ENCODE results near the gene TUSC2. TPM values are rescaled to one million over a fixed set of nuclear protein-coding genes. Genes with fewer than 3 reads are reported as not detected.

The TUSC2 gene
- total RNA-seq, 1 experiment from 2014 or later: 29.1 TPM

DNA sequence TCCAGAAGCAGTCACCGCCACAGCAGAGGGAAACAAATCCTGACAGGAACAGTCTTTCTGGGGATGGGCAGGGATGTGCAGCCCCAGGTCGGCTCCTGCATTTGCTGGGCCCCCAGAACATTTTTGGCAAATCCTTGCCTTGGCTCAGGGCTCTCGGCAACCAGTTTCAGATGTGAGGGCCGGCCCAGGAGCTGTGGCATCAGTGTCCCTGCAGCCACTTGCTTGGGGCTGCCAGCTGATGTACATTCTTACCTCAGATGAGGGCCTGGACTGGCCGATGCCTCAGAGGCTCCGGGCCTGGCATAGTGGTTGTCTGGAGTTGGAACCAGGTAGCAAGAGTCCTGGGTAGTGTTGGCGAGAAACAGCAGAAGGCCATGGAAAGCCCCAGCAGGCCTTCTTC lies 26.8 kb upstream of the TUSC2 start:
- no peak for DNase-seq (ENCODE audit: low spot score)

DNA sequence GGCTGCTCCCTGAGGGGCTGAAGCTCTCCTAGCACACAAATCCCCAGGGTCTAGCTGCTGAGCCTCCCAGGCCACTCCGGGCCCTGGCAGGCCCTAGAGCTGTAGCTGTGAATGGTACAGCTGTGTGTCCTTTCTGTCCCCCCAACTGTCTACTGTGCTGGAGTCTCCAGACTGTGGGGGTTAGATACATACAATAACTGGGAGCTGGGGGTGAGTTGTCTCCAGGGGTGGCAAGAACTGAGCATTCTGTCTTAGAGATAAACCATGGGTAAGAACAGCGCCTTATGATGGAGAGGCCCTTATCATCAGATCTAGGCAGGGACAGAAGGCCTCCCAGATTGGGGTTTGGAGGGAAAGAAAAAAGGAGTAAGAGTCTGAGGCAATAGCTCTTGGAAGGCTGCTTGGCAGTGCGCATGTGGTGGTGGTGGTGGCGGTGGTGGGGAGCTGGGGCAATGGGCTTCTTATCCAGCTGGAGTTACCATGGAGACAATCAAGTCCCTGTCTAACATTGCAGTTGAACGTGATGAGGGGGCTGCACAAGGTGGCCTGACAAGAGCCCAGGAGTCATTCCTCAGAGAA lies 26.3 kb upstream of the TUSC2 start:
- DNase-seq (ENCODE audit: low spot score): no peak

DNA sequence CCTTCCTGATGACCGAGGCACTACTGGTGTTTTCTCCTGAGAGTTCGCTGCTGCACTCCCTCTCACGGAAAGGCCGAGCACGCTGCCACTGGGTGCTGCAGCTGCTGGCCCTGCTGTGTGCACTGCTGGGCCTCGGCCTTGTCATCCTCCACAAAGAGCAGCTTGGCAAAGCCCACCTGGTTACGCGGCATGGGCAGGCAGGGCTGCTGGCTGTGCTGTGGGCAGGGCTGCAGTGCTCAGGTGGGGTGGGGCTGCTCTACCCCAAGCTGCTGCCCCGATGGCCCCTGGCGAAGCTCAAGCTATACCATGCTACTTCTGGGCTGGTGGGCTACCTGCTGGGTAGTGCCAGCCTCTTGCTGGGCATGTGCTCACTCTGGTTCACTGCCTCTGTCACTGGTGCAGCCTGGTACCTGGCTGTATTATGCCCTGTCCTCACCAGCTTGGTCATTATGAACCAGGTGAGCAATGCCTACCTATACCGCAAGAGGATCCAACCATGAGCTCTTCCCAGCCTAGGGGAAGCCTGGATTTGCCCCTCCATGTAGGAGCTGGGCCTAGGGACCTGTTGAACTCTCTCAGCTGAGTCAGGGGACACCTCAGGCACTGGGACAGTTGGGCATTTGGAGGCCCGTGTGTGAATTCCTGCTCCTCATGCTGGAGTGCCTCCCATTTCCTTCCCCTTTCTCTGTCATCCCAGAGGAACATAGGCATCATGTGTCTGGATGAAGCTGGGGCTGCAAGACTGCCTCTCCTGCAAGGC lies 25.4 kb upstream of the TUSC2 start:
- no peak for DNase-seq (ENCODE audit: low spot score)

DNA sequence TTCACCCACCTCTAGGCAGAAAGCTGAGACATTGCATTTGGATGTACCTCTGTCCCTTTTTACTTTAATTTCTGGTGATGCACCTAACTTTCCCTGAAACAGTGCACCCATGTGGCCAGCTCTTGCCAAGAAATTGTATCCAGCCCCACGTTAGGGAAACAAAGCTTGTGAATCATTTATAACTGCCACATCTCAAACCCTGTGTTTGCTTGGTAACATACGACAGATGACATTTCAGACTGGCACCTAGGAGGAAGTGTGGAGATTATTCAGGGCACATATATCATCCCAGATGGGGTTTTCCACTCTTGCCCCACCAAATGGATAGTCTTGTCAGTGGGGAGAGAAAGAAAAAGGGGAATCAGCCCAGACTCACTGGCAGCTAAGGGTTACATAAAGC lies 24.8 kb upstream of the TUSC2 start:
- no peak for DNase-seq (ENCODE audit: low spot score)

GRCh38 chr3:50351323-50351697 lies 23.3 kb upstream of the TUSC2 start:
- no peak for DNase-seq (ENCODE audit: low spot score)

- peak; percentile 86 for DNase-seq (ENCODE audit: low spot score)
These were observed 22.7 kb upstream of the TUSC2 start, which contains the start of the genes CYB561D2 and NPRL2 for GRCh38 chr3:50350527-50351322. Gene CYB561D2, plus strand, starts transcription at chr3:50350862. Its CDS starts 572 bp downstream, at chr3:50351434. Gene NPRL2, minus strand, starts transcription at chr3:50350775. Its CDS starts 123 bp downstream, at chr3:50350652.

DNA sequence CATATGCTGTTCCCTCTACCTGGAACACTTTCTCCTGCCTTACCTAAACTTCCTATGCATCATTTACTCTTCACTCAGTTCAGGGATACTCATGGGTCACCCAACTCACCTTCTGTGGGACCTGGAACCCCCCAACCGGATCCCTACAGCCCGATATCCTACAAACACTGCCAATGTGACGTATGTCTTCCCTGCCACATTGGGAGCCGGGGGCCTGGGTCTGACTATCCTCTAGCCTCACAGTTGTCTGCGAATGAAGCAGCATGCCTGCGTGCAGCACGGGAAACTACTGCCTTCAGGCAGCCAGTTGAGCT lies 22.1 kb upstream of the TUSC2 start:
- no peak for DNase-seq (ENCODE audit: low spot score)

DNA sequence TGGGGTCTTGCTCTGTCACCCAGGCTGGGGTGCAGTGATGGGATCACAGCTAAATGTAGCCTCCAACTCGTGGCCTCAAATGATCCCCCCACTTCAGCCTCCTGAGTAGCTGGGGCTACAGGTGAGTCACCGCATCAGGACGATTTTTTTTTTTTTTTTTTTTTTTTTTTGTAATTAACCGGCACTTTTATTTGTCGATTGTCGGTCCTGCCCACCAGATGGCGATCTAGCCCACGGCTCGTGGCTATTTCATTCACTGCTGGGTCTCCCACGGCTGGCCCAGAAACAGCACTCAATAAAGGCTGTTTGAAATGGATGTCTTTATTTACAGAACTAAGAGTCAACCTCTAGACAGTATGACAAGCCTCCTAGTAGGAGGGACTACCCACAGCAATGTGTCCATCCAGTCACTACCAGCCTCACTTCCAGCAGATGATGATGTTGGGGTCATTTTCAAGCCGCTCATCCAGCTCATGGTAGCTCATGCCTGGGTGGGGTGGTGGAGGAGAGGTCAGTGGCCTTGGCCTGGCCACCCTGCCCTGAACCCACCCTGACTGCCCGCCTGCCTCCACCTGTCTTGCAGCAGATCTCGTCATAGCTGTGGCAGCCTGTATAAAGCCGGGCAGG lies 19.3 kb upstream of the TUSC2 start:
- DNase-seq (ENCODE audit: low spot score): peak; percentile 61

DNA sequence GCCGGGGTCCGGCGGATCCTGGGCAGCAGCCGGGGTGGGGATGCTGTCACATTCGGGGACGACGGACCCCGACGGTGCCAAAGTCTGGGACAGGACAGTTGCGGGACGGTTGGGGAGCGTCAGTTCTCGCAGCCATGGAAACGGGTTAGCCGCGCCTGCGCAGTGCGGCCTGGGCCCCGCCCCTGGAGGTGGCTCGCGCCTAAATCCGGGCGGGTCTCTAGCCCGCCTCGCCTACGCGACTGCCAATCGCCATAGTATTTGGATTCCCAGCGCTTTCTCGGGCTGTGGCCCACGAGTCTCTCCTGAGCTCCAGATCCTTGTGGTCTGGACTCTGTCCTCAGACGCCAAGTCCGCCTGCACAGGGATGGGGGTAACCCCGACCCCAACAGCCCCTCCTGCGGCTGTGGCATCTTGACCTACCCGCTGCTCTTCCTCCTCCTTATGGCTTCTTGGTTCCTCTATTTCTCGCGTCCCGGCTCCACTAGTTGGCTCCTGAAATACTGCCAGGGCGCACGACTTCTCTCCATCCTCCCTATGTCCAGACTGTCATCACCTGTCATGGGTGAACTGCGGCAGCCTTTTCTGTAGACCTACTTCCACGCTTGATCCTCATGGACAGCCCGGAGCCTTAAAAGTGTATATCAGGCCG lies 17.7 kb upstream of the TUSC2 start, which contains the start of gene ZMYND10:
TSS of gene ZMYND10 (minus strand) at position 147 of the 649 bp plus-strand sequence. CDS start 153 bp downstream, outside the sequence.
- no peak for DNase-seq (ENCODE audit: low spot score)

- DNase-seq (ENCODE audit: low spot score): no peak
These were observed 17.0 kb upstream of the TUSC2 start for GRCh38 chr3:50345008-50345407.

GRCh38 chr3:50342813-50343633 lies 15.0 kb upstream of the TUSC2 start:
- no peak for DNase-seq (ENCODE audit: low spot score)

GRCh38 chr3:50341996-50342650 lies 14.1 kb upstream of the TUSC2 start:
- DNase-seq (ENCODE audit: low spot score): no peak

DNA sequence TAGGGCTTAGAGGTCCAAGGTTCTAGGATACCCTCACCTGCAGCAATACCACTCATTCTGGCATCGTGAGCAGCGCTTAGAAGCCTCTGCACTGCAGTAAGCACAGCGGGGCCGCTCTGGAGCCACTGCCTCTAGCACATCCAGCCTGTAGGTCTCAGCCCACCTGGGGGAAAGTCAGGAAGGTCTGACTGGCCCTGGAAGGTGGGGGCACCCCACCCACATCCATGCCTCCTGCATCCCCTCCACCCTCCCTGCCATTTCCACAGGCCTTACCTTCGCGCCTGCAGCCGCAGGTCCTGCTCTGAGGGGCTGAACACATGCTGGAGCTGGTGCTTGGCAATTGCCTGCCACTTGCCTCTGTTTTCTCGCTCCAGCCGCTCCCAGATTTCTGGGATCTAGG lies 13.5 kb upstream of the TUSC2 start:
- no peak for DNase-seq (ENCODE audit: low spot score)

DNA sequence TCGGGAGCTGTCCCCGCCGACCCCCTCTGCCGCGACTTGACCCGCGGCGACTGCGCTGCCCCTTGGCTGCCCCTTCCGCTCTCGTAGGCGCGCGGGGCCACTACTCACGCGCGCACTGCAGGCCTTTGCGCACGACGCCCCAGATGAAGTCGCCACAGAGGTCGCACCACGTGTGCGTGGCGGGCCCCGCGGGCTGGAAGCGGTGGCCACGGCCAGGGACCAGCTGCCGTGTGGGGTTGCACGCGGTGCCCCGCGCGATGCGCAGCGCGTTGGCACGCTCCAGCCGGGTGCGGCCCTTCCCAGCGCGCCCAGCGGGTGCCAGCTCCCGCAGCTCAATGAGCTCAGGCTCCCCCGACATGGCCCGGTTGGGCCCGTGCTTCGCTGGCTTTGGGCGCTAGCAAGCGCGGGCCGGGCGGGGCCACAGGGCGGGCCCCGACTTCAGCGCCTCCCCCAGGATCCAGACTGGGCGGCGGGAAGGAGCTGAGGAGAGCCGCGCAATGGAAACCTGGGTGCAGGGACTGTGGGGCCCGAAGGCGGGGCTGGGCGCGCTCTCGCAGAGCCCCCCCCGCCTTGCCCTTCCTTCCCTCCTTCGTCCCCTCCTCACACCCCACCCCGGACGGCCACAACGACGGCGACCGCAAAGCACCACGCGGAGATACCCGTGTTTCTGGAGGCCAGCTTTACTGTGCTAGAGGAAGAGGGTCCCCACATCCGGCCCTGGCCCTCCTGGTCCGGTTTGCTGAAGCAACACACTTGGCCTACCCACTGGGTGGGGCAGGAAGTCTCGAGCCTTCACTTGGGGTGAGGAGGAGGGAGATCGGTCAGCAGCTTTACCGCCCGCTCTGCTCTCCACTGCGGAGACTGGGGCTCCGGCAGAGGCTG lies 12.7 kb upstream of the TUSC2 start, which contains the start of gene RASSF1:
TSS of gene RASSF1 (minus strand) at position 389 of the 882 bp plus-strand sequence. CDS start at position 358, 31 bp downstream.
- DNase-seq (ENCODE audit: low spot score): no peak

- no peak for DNase-seq (ENCODE audit: low spot score)
These were observed 12.1 kb upstream of the TUSC2 start for GRCh38 chr3:50340147-50340447.

- no peak for DNase-seq (ENCODE audit: low spot score)
These were observed 11.6 kb upstream of the TUSC2 start for GRCh38 chr3:50339485-50340146.

- DNase-seq (ENCODE audit: low spot score): no peak
These were observed 10.9 kb upstream of the TUSC2 start for GRCh38 chr3:50338965-50339364.

DNA sequence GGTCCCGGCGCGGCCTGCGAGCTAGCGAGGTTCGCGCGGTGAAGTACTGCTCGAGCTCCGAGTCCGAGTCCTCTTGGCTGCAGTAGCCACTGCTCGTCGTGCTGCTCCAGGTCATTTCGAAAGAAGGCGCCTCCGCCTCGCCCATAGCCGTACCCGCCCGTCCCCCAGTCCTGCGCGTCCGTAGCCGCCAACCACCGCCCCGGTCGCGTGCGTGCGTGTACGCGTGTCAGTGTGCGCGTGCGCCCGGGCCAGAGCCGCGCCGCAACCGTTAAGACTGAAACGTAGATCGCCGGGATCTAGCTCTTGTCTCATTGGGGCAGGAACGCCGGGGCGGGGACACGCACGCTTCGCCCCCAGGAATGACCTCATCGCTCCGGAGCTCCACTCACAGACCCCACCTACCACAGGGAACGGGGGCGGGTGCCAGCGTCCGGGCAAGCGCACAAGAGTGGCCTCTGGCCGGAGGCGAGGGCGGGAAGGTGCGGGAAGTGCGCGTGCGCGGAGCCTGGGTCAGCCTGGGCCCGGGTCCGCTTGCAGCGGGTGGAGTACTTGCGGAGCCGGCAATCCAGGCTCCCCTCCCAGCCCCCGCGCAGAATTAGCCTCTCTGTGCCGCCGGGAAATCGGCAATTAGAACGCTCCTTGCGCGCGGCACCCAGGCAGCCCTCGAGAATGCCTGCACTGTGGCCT lies 9.3 kb upstream of the TUSC2 start:
- DNase-seq (ENCODE audit: low spot score): peak; percentile 97

Measured in H4 (cell line).